ENCODE measurements around the gene POLRMT.
"Not testable (repeated sequence)": the region's sequence is repeated elsewhere in the genome, so short reads cannot be mapped to it uniquely, and the experiment has no call there.

The POLRMT gene

GRCh38 chr19:624433-625109 is 8.8 kb downstream of the POLRMT start:
- no peak for DNase-seq

- no peak for DNase-seq
Measured at GRCh38 chr19:623974-624373, 9.4 kb downstream of the POLRMT start.

GRCh38 chr19:623175-623916 is 10.0 kb downstream of the POLRMT start:
- DNase-seq = no peak

GRCh38 chr19:622666-623065 is 10.7 kb downstream of the POLRMT start:
- no peak for DNase-seq

- no peak for DNase-seq
Measured at GRCh38 chr19:621819-622218, 11.5 kb downstream of the POLRMT start.

- not testable (repeated sequence) for DNase-seq
Measured at GRCh38 chr19:621191-621590, 12.1 kb downstream of the POLRMT start.

GRCh38 chr19:620166-620862 is 13.0 kb downstream of the POLRMT start:
- no peak for DNase-seq

GRCh38 chr19:619286-620002 is 13.9 kb downstream of the POLRMT start:
- no peak for DNase-seq

GRCh38 chr19:618674-619285 is 14.6 kb downstream of the POLRMT start:
- no peak for DNase-seq

GRCh38 chr19:618247-618619 is 15.1 kb downstream of the POLRMT start:
- no peak for DNase-seq

GRCh38 chr19:617551-618246 is 15.6 kb downstream of the POLRMT start:
- DNase-seq = no peak

GRCh38 chr19:616747-617526 is 16.4 kb downstream of the POLRMT start:
- DNase-seq = no peak

GRCh38 chr19:616062-616700 is 17.2 kb downstream of the POLRMT start:
- no peak for DNase-seq

GRCh38 chr19:615619-616018 is 17.7 kb downstream of the POLRMT start:
- DNase-seq = no peak

- no peak for DNase-seq
Measured at GRCh38 chr19:613732-614567, 19.4 kb downstream of the POLRMT start.

- DNase-seq = no peak
Measured at GRCh38 chr19:612941-613340, 20.4 kb downstream of the POLRMT start.

- DNase-seq = no peak
Measured at GRCh38 chr19:611481-611868, 21.9 kb downstream of the POLRMT start.

GRCh38 chr19:610801-611480 is 22.4 kb downstream of the POLRMT start:
- DNase-seq = no peak

- DNase-seq = no peak
Measured at GRCh38 chr19:610071-610800, 23.1 kb downstream of the POLRMT start.

Measured in NCI-H2227 treated with DMSO at 0.1 percent for 48 hours (cell line).